OCI-LY3 (cell line): ENCODE results near the gene MVD.

Experiments
- H2AFZ ChIP-seq: fragments of 200-600, 300-600 bp; shearing (Covaris generic); 2 replicates; pipeline ENCODE4 v1.6.0; 2014; ENCODE audit warnings: antibody characterized with exemption, low read depth, low read length
- H3K27ac ChIP-seq: fragments of 200-600, 300-600 bp; sonication (generic); 2 replicates; pipeline ENCODE4 v1.5.1; 2014; ENCODE audit warnings: mild to moderate bottlenecking, low read length, moderate library complexity, mixed read lengths
- H3K27me3 ChIP-seq: fragments of 200-600, 300-600 bp; sonication (generic); 2 replicates; pipeline ENCODE4 v1.6.1; 2014; ENCODE audit warnings: low read depth, low read length, mixed read lengths
- H3K36me3 ChIP-seq: fragments of 200-600, 300-600 bp; sonication (generic); replicated peaks from 2 replicates; pipeline ENCODE3; 2014; ENCODE audit warnings: low read depth, low read length, mixed read lengths
- H3K4me1 ChIP-seq: fragments of 300-600, 200-600 bp; sonication (generic); 2 replicates; pipeline ENCODE4 v1.6.1; 2014; ENCODE audit warnings: low read length, mixed read lengths
- H3K4me2 ChIP-seq: fragments of 200-600, 300-600 bp; sonication (generic); 2 replicates; pipeline ENCODE4 v1.6.1; 2014; ENCODE audit warnings: low read length, mixed read lengths
- H3K4me3 ChIP-seq: fragments of 300-600, 200-600 bp; sonication (generic); 2 replicates; pipeline ENCODE4 v1.5.1; 2014; ENCODE audit warnings: antibody characterized with exemption, mild to moderate bottlenecking, low read length, moderate library complexity
- H3K79me2 ChIP-seq: fragments of 300-600, 200-600 bp; shearing (Covaris generic); 2 replicates; pipeline ENCODE4 v1.6.1; 2014; ENCODE audit warnings: mild to moderate bottlenecking, low read length, mixed read lengths
- H3K9ac ChIP-seq: fragments of 300-600, 200-600 bp; shearing (Covaris generic); 2 replicates; pipeline ENCODE4 v1.6.0; 2014; ENCODE audit warnings: mild to moderate bottlenecking, low read length, moderate library complexity
- H3K9me3 ChIP-seq: fragments of 200-600, 300-600 bp; shearing (Covaris generic); 2 replicates; pipeline ENCODE4 v1.6.1; 2014; ENCODE audit warnings: low read length, mixed read lengths; ENCODE audit not compliant: insufficient read depth
- H4K20me1 ChIP-seq: fragments of 200-600, 300-600 bp; sonication (generic); 2 replicates; pipeline ENCODE4 v1.6.1; 2016; ENCODE audit warnings: low read length, mixed read lengths; ENCODE audit not compliant: insufficient read depth
- CTCF ChIP-seq: fragments of 200-600, 300-600 bp; sonication (generic); IDR thresholded peaks from 2 replicates; pipeline ENCODE4 v1.5.1; 2014; ENCODE audit warnings: antibody characterized with exemption, low read length, low read depth
- EZH2phosphoT487 ChIP-seq: fragments of 200-600 bp; shearing (Covaris generic); IDR thresholded peaks from 2 replicates; pipeline ENCODE4 v1.6.1; 2018; ENCODE audit warnings: antibody characterized with exemption, mixed run types, low read depth

The MVD gene

GRCh38 chr16:88695753-88696152 is 32.9 kb upstream of the MVD start:
- Histone ChIP-seq H3K27ac (no peak overlapping the region), H2AFZ (no peak overlapping the region)

GRCh38 chr16:88695218-88695617 is 32.3 kb upstream of the MVD start:
- H3K27ac ChIP-seq = no peak overlapping the region
- H3K4me1 ChIP-seq = peaks cover 7% of the 10 kb centered on the region
- H4K20me1 ChIP-seq = no peaks in the 10 kb centered on the region
- no peak for TF ChIP-seq EZH2phosphoT487
- no peaks in the 10 kb centered on the region for H3K9me3 ChIP-seq
- no peak overlapping the region for H3K9ac ChIP-seq
- no peak overlapping the region for H3K4me3 ChIP-seq
- no peaks in the 10 kb centered on the region for H3K79me2 ChIP-seq
- no peak overlapping the region for H3K4me2 ChIP-seq
- H2AFZ ChIP-seq = no peak overlapping the region
- H3K27me3 ChIP-seq = peaks cover 4% of the 10 kb centered on the region; the same call in 1 of the 2 replicates
- peaks cover 11% of the 10 kb centered on the region for H3K36me3 ChIP-seq

More at GRCh38 chr16:88695753-88696152, 32.9 kb upstream of the MVD start:
- Histone ChIP-seq H3K9me3 (no peaks in the 10 kb centered on the region), H4K20me1 (no peaks in the 10 kb centered on the region), H3K4me2 (no peak overlapping the region), H3K4me3 (no peak overlapping the region), H3K4me1 (peaks cover 12% of the 10 kb centered on the region), H3K27me3 (peaks cover 4% of the 10 kb centered on the region; the same call in 1 of the 2 replicates), H3K36me3 (peaks cover 11% of the 10 kb centered on the region), H3K79me2 (no peaks in the 10 kb centered on the region), H3K9ac (no peak overlapping the region)
- TF ChIP-seq EZH2phosphoT487 = no peak
- no peak for TF ChIP-seq CTCF

- no peak overlapping the region for H2AFZ ChIP-seq
- H3K27ac ChIP-seq = no peak overlapping the region
- no peak overlapping the region for H3K4me2 ChIP-seq
- no peak for TF ChIP-seq EZH2phosphoT487
- TF ChIP-seq CTCF = no peak
- no peaks in the 10 kb centered on the region for H3K79me2 ChIP-seq
- H3K4me1 ChIP-seq = peaks cover 5% of the 10 kb centered on the region; the same call in 1 of the 2 replicates
- H3K36me3 ChIP-seq = peaks cover 9% of the 10 kb centered on the region
- H3K9ac ChIP-seq = no peak overlapping the region
- no peaks in the 10 kb centered on the region for H4K20me1 ChIP-seq
- peaks cover 4% of the 10 kb centered on the region; the same call in 1 of the 2 replicates for H3K27me3 ChIP-seq
- no peaks in the 10 kb centered on the region for H3K9me3 ChIP-seq
- no peak overlapping the region for H3K4me3 ChIP-seq
These were observed 31.6 kb upstream of the MVD start for GRCh38 chr16:88694221-88695087.

- Histone ChIP-seq H3K27ac (no peak overlapping the region), H3K4me3 (no peak overlapping the region), H3K9me3 (no peaks in the 10 kb centered on the region), H3K4me2 (no peak overlapping the region), H3K4me1 (peaks cover 5% of the 10 kb centered on the region; the same call in 1 of the 2 replicates), H4K20me1 (no peaks in the 10 kb centered on the region), H3K27me3 (peaks cover 6% of the 10 kb centered on the region; the same call in 1 of the 2 replicates), H3K79me2 (no peaks in the 10 kb centered on the region), H2AFZ (no peak overlapping the region), H3K9ac (no peak overlapping the region), H3K36me3 (peaks cover 6% of the 10 kb centered on the region)
- TF ChIP-seq CTCF = no peak
- TF ChIP-seq EZH2phosphoT487 = no peak
These were observed 30.7 kb upstream of the MVD start for GRCh38 chr16:88693420-88694177.
